NCI-H748 (cell line): ENCODE measurements around the gene CNN1.

ENCODE experiments used
- DNase-seq: peaks from one replicate; lab custom pipeline; 2025; ENCODE audit not compliant: unreplicated experiment; lab: John Stamatoyannopoulos, UW

Gene CNN1

GRCh38 chr19:11538232-11539036, at the start of gene CNN1:
Gene CNN1 (plus strand): TSS chr19:11538851. CDS start chr19:11538928, 77 bp downstream.
- DNase-seq = no peak

GRCh38 chr19:11489378-11489777, 49.3 kb upstream of the CNN1 start:
- DNase-seq = no peak

DNA sequence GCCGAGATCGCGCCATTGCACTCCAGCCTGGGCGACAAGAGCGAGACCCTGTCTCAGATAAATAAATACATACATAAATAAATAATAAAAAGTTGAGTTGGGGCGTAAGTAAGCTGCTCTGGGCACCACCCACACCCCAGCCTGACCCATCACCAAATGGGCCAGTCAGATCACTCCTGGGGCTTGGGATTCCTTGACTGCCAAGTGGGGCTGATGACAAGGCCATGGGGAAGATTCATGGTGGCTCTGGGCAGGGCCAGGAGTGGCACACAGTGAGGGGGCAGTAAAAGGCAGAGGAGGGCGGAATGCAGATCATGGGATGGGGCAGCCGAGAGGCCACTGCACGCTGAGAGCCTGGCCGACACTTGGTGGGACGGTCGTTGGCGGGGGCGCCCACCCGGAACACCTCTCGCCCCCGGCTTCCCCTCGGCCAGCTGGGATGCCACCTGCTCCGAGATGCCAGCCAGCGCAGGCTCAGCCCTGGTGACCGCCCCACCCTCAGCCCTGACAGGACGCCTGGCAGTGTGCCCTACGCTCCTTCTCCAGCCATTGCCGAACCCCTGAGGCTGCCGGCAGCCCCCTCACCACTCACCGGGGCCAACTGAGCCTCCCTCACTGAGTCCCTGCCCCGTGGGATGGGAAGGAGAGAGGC, 43.9 kb upstream of the CNN1 start:
- no peak for DNase-seq

GRCh38 chr19:11495481-11495880, 43.2 kb upstream of the CNN1 start:
- no peak for DNase-seq

- DNase-seq = no peak
Observed at GRCh38 chr19:11495885-11496284, 42.8 kb upstream of the CNN1 start.

DNA sequence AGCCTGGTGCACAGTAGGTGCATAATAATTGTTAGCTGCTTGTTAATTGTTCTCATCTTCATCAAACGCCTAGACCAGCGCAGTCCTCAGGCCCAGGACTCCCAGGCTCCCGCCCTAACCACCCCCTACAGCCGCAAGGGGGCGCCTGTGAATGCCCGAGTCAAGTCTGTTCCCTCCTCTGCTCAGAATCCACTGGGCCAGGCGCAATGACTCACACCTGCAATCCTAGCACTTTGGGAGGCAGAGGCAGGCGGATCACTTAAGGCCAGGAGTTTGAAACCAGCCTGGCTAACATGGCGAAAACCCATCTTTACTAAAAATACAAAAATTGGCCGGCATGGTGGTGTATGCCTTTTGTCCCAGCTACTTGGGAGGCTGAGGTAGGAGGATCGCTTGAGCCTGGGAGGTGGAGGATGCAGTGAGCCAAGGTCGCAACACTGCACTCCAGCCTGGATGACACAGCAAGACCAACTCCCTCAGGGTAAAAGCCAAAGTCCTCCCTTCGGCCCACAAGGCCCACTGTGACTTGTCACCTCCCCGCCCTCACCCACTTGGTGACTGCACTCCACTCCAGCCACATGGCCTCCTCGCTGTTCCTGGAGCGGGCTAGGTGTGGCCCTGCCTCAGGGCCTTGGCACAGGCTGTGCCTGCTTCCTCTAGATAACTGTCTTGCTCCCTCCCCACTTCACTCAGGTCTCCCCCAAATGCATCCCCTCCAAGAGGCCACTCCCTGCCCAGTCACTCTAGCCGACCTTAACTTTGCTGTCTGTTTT, 42.1 kb upstream of the CNN1 start:
- peak; percentile 46 for DNase-seq

DNA sequence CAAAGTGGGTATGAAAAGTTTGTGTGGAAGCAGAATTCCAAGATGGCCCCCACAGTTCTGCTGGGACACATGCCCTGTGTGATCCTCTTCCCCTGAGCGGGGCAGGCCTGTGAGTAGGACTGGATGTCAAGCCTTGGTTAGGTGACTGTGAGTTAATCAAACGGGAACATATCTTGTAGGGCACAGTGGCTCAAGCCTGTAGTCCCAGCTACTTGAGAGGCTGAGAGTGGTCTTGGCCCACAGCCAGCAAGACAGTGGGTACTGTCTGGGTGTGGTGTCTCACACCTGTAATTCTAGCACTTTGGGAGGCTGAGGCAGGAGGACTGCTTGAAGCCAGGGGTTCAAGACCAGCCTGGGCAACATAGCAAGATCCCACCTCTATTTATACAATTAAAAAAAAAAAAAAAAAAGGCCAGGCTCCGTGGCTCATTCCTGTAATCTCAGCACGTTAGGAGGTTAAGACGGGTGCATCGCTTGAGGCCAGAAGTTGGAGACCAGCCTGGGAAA, 39.4 kb upstream of the CNN1 start:
- DNase-seq = no peak

- no peak for DNase-seq
Observed at GRCh38 chr19:11499890-11500420, 38.7 kb upstream of the CNN1 start.

GRCh38 chr19:11504502-11505031, 34.1 kb upstream of the CNN1 start:
- DNase-seq = no peak

DNA sequence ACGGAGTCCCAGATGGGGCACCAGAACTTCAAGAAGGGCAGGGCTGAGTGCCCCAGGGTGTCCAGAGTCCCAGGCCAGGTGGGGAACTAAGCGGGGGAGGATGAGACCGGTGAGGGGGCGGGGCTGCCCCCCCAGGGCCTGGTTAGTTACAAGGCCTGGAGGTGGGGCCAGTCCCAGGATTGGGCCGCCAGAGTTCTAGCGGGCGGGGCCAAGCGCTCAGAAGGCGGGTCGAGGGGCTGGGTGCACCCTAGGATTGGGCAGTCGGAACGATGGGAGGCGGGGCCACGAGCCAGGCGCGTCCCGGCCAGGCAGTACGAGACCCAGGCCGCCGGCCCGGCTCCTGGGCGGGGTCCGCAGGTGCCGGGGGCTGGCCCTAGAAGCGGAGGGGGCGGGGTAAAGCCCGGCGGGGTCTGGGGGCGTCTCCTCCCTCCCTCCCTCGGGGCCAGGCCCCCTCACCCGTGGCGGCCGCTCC, 33.6 kb upstream of the CNN1 start:
- peak; percentile 91 for DNase-seq

- DNase-seq = peak; percentile 93
Observed at GRCh38 chr19:11505504-11506100, 33.0 kb upstream of the CNN1 start, which contains the start of gene ZNF653. Gene ZNF653 (minus strand): TSS chr19:11505839. CDS start chr19:11505786, 53 bp downstream.

DNA sequence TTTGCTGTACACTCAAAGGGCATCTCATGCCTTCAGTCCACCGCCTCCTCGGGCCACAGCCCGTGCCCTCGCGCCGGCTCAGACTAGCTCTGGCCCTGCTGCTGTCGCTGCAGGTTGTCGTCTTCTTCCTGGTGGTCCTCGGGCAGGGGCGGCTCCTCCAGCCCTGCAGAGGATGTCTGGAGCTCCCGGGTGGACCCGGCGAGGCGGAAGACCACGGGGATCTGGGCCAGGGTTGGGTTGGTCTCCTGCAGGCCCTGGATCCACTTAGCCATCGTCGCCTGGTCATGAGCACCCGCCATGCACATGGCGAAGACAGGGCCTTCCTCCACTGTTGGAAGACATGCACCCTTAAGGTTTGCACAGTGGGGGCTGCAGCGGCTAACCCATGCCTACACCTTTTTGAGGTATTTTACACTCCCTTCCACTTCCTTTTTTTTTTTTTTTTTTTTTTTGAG, 32.5 kb upstream of the CNN1 start:
- DNase-seq = no peak

DNA sequence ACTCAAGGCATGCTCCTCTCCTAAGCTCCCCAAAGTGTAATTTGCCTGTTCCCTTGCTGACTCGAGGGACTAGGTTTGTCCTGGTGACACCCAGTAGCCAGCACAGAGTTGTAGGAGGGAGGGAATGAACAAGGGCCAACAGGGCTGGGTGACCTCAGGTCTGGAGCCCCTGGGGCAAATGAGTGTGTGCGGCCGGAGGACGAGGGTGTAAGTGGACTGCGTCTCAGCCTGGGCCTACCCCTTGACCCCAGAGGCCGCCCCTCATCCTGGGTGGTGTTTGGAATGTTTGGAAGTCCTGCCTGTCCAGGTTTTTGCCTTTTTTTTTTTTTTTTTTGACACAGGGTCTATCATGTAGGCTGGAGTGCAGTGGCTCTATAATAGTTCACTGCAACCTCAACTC, 31.7 kb upstream of the CNN1 start:
- no peak for DNase-seq

- no peak for DNase-seq
Observed at GRCh38 chr19:11507370-11508078, 31.1 kb upstream of the CNN1 start.

GRCh38 chr19:11510444-11510843, 28.2 kb upstream of the CNN1 start:
- no peak for DNase-seq

DNA sequence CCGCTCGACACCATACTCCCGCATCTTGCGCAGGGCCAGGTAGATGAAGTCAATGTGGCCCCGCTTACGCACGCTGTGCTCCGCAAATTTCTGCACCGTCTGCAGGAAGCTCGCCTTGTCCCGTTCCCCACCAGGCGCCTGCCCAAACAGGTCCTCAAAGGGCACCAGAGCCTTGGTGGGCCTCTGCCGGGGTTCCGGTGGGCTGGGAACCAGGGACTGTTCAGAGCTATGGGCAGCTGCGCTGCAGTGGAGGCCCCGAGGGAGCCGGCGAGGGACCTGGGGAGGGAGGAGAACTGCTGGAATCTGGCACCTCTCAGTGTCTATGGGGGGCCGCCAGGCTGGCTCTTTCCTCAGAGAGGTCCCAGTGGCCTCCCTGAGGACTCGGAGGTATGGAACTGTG, 24.7 kb upstream of the CNN1 start:
- DNase-seq = no peak

GRCh38 chr19:11519138-11519537, 19.5 kb upstream of the CNN1 start:
- DNase-seq = no peak

DNA sequence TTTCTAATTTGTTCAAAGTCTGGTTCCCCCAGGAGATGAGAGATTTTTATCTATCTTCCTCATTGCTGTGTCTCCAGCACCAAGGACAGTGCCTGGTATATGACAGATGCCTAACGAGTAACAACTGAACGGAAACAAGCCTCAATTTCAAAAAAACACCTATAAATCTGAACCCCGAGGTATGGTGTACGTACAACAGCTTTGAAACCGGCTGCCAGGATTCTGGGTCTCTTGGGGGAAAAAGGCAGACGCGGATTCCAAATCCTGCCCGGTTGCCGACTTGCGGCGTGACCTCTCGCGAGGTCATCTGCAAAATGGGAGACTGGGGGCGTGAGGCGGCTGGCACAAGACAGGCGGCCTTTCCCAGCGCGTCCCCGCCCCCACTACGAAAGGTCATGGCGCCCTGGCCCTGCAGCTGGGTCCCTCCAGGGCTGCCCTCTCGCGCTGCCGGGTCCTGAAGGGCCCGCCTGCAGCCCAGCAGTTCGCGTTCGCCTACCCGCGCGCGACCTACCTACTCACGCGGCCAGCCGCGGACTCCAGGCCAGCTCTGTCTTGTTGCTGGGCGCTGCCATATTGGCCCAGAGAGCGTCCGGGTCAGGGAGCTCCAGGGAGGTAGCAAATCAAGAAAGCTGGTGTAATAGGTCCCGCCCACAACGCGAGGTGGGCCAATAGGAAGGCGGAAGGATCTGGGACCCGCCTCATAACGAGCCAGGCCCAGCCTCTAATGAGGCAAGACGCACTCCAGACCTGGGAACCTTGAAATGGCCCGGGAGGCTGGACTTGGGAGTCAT, 9.9 kb upstream of the CNN1 start, which contains the start of gene ECSIT:
ECSIT (minus strand) TSS at position 584 of the 791 bp plus-strand sequence. CDS start 9,964 bp downstream, outside the sequence.
- peak; percentile 94 for DNase-seq

GRCh38 chr19:11530432-11530831, 8.2 kb upstream of the CNN1 start:
- peak; percentile 77 for DNase-seq
